Fibroblast of villous mesenchyme (primary cell): ENCODE measurements around the gene KCNJ1. TPM values are rescaled to one million over a fixed set of nuclear protein-coding genes. Genes with fewer than 3 reads are reported as not detected.

Source experiments
- DNase-seq: peaks from one replicate; pipeline ENCODE4 v3.0.0-alpha.2; 2010; ENCODE audit warnings: low read depth
- H3K4me3 ChIP-seq: 2 replicates; pipeline ENCODE4 v1.5.1; 2011; ENCODE audit warnings: low read depth, mild to moderate bottlenecking, low read length
- total RNA-seq: library from RNA; depleted of rRNA; stranded (reverse); fragments of >200 nt; gene quantifications from 2 replicates; pipeline ENCODE4 v1.2.3, GENCODE V29; 2012
- TF ChIP-seq, protein P1 (sequence below): IDR thresholded peaks from 2 replicates; pipeline ENCODE4 v1.5.1; 2012; ENCODE audit warnings: low read depth, mild to moderate bottlenecking, low read length; ENCODE audit not compliant: insufficient read depth

KCNJ1 gene
- total RNA-seq, 1 donor = not detected

DNA sequence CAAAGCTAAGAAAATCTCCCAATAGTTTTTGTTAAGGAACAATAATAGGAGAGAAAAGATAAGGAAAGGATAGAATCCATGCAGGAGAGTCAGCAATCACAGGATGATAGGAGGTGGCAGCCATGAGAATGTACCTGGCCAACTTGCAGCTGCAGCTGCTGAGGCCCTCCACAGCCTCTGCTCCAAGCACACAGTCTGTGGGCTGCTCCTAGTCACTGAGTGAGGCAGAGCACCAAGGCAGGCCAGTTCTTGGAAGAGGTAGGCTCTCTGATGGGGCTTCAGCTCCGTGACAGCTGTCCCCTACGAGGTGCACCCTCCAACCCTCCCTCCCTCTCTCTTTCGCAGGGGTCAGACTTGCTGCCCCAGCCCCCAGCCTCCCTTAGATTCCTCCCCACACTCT is 5.5 kb upstream of the KCNJ1 start:
- DNase-seq = no peak
- TF ChIP-seq, protein P1, sequence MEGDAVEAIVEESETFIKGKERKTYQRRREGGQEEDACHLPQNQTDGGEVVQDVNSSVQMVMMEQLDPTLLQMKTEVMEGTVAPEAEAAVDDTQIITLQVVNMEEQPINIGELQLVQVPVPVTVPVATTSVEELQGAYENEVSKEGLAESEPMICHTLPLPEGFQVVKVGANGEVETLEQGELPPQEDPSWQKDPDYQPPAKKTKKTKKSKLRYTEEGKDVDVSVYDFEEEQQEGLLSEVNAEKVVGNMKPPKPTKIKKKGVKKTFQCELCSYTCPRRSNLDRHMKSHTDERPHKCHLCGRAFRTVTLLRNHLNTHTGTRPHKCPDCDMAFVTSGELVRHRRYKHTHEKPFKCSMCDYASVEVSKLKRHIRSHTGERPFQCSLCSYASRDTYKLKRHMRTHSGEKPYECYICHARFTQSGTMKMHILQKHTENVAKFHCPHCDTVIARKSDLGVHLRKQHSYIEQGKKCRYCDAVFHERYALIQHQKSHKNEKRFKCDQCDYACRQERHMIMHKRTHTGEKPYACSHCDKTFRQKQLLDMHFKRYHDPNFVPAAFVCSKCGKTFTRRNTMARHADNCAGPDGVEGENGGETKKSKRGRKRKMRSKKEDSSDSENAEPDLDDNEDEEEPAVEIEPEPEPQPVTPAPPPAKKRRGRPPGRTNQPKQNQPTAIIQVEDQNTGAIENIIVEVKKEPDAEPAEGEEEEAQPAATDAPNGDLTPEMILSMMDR = no peak
- no peak overlapping the region for H3K4me3 ChIP-seq

DNA sequence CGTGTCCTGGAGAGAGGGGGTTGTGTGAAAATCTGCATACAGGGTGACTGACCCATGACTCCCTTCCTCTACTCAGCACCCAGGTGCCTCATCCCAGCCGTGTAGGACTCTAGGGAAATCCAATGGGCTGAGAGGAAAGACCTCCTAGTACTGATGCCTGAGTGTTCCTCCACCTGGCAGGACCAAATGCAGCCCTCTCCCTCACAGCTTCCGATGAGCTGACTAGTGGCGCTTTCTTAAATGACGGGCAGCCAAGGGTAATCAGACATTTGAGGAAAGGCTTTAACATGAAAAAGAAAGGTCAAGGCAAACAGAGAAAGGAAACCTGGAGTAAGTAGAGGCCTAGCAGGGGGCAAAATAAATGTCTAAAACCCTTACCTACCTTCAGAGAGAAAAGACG is 5.0 kb upstream of the KCNJ1 start:
- H3K4me3 ChIP-seq = no peak overlapping the region
- DNase-seq = no peak
- TF ChIP-seq, protein P1 = no peak

DNA sequence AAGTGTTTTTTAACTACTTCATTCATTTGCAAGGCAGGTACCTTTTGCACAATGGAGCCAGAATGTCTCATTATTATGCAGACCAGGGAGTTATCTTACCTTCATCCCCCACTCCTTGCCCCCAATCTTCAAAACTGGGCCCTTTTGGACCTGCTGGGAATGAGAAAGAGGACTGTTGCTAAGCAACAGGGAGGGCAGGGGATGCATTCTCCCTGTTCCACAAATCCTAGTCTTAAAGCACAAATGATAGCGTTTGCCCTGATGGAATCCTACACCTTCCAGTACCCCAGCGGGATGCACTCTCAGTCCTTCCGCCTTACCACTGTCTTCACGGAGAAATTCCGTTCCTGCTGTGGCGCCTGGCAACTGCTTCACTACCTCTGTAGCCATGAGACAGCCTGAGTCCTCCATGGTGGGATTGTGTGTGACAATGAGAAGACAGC is 4.1 kb upstream of the KCNJ1 start:
- TF ChIP-seq, protein P1 = no peak
- DNase-seq = no peak

DNA sequence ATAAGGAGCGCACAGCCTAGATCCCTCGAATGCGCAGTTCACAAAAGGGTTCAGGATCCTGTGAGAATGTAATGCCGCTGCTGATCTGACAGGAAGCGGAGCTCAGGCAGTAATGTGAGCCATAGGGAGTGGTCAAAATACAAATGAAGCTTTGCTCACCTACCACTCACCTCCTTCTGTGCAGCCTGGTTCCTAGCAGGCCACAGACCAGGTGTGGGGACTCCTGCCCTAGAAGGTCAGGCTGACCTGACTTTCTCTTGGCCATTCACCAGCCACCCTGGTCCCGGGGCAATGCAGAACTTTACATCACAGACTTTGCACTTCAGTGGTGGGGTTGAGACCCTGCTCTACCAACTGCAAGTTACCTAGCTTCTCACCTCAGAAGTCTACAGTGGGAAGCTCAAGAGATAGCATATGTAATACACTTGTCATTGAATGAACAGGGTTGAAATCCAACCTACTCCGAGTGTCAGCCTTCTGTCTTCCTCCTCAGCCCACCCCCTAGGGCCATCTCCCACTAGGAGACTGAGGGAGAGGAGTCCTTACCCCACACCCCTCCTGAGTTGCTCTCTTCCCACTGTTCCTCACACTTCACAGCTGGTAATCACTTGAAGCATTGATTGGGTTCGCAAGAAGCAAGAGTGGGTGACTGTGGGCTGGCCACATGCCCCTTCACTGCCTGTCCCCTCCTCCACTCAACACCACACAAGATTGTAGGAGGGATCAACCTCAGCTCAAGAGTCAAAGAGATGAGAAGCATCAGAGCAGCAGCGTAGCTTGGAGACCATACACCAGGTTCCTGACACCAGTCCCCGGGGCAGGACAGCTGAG is 2.0 kb upstream of the KCNJ1 start:
- DNase-seq = no peak
- no peak overlapping the region for H3K4me3 ChIP-seq
- TF ChIP-seq, protein P1 = no peak

More for the DNA sequence above, 4.1 kb upstream of the KCNJ1 start:
- no peak overlapping the region for H3K4me3 ChIP-seq

GRCh38 chr11:128865490-128865889 is 1.6 kb downstream of the KCNJ1 start:
- no peak for DNase-seq
- H3K4me3 ChIP-seq = no peak overlapping the region
- TF ChIP-seq, protein P1 = no peak

- no peak overlapping the region for H3K4me3 ChIP-seq
- TF ChIP-seq, protein P1 = no peak
- peak; percentile 38 for DNase-seq
Measured at GRCh38 chr11:128862908-128863660, 4.0 kb downstream of the KCNJ1 start.
